OCI-LY3 (cell line): ENCODE data around the gene SQSTM1.

Source experiments
- CTCF ChIP-seq: fragments of 200-600, 300-600 bp; sonication (generic); IDR thresholded peaks from 2 replicates; pipeline ENCODE4 v1.5.1; 2014; ENCODE audit warnings: antibody characterized with exemption, low read length, low read depth
- EZH2phosphoT487 ChIP-seq: fragments of 200-600 bp; shearing (Covaris generic); IDR thresholded peaks from 2 replicates; pipeline ENCODE4 v1.6.1; 2018; ENCODE audit warnings: antibody characterized with exemption, mixed run types, low read depth

- TF ChIP-seq CTCF (no peak), EZH2phosphoT487 (no peak)
These were observed 49.3 kb upstream of the SQSTM1 start for GRCh38 chr5:179771311-179771895.
